ENCODE measurements around the gene GLI3.

GLI3 gene

DNA sequence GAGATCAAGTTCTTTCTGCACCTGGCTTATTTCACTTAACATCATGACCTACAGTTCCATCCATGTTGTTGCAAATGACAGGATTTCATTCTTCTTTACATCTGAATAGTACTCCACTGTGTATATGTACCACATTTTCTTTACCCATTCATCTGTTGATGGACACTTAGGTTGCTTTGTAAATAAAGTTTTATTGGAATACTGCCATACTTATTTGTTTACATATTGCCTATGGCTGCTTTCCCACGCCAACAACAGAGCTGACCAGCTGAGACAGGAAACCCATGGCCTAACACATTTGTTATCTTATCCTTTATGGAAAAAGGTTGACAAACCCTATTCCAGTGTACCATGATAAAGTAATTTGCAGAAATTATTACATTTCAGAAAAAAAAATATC is 153.7 kb downstream of the GLI3 start:
- no peaks in the 10 kb centered on the region for H3K79me2 ChIP-seq (ENCODE audit: low read length)
- TF ChIP-seq CTCF (IDR thresholded peaks at IDR 0.05; ENCODE audit: low read depth, low read length), result no peak
- TF ChIP-seq EZH2phosphoT487 (IDR thresholded peaks at IDR 0.05; ENCODE audit: low read depth), result no peak
- no peak overlapping the region for H2AFZ ChIP-seq (ENCODE audit: low read depth, low read length)
- H3K4me3 ChIP-seq (ENCODE audit: low read length), result no peak overlapping the region
- H3K9ac ChIP-seq (ENCODE audit: low read length), result no peak overlapping the region
- no peak overlapping the region for H3K27ac ChIP-seq (ENCODE audit: low read length)
- H3K27me3 ChIP-seq (ENCODE audit: low read depth, low read length), result no peaks in the 10 kb centered on the region
- H3K4me1 ChIP-seq (ENCODE audit: low read length), result no peaks in the 10 kb centered on the region
- H4K20me1 ChIP-seq (ENCODE audit: insufficient read depth, low read length), result no peaks in the 10 kb centered on the region
- no peaks in the 10 kb centered on the region for H3K9me3 ChIP-seq (ENCODE audit: insufficient read depth, low read length)
- no peak overlapping the region for H3K4me2 ChIP-seq (ENCODE audit: low read length)
- H3K36me3 ChIP-seq (replicated peaks; ENCODE audit: low read depth, low read length), result no peaks in the 10 kb centered on the region

DNA sequence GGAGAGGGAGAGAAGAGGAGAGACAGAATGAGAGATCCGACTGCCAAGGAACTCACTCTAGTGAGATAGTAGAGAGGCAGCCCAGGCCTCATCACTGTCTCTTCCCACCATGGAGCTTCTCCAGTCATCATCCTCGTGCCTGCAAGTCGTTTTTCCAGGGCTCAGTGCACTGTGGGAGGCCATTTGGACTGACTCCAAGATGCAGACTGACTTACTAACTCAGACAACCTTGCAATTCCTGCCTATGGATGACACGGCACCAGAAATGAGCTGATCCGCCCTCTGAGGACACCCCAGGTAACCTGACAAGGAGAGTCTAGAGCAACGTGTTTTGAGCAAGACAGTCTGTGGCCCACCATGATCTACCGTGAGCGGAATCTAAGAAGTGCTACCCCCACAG is 154.9 kb downstream of the GLI3 start:
- Histone ChIP-seq H3K4me1 (ENCODE audit: low read length) (no peaks in the 10 kb centered on the region), H3K4me2 (ENCODE audit: low read length) (no peak overlapping the region), H3K9ac (ENCODE audit: low read length) (no peak overlapping the region), H3K9me3 (ENCODE audit: insufficient read depth, low read length) (no peaks in the 10 kb centered on the region), H3K36me3 (replicated peaks; ENCODE audit: low read depth, low read length) (no peaks in the 10 kb centered on the region), H3K79me2 (ENCODE audit: low read length) (no peaks in the 10 kb centered on the region), H2AFZ (ENCODE audit: low read depth, low read length) (no peak overlapping the region), H3K27ac (ENCODE audit: low read length) (no peak overlapping the region), H3K27me3 (ENCODE audit: low read depth, low read length) (no peaks in the 10 kb centered on the region), H4K20me1 (ENCODE audit: insufficient read depth, low read length) (no peaks in the 10 kb centered on the region), H3K4me3 (ENCODE audit: low read length) (no peak overlapping the region)
- TF ChIP-seq EZH2phosphoT487 (IDR thresholded peaks at IDR 0.05; ENCODE audit: low read depth) (no peak), CTCF (IDR thresholded peaks at IDR 0.05; ENCODE audit: low read depth, low read length) (no peak)

GRCh38 chr7:42081671-42082070 is 155.3 kb downstream of the GLI3 start:
- no peak overlapping the region for H3K4me2 ChIP-seq (ENCODE audit: low read length)
- H4K20me1 ChIP-seq (ENCODE audit: insufficient read depth, low read length), result no peaks in the 10 kb centered on the region
- H3K9ac ChIP-seq (ENCODE audit: low read length), result no peak overlapping the region
- no peak overlapping the region for H2AFZ ChIP-seq (ENCODE audit: low read depth, low read length)
- no peak overlapping the region for H3K4me3 ChIP-seq (ENCODE audit: low read length)
- TF ChIP-seq EZH2phosphoT487 (IDR thresholded peaks at IDR 0.05; ENCODE audit: low read depth), result no peak
- TF ChIP-seq CTCF (IDR thresholded peaks at IDR 0.05; ENCODE audit: low read depth, low read length), result no peak
- no peaks in the 10 kb centered on the region for H3K9me3 ChIP-seq (ENCODE audit: insufficient read depth, low read length)
- no peaks in the 10 kb centered on the region for H3K27me3 ChIP-seq (ENCODE audit: low read depth, low read length)
- H3K36me3 ChIP-seq (replicated peaks; ENCODE audit: low read depth, low read length), result no peaks in the 10 kb centered on the region
- no peaks in the 10 kb centered on the region for H3K4me1 ChIP-seq (ENCODE audit: low read length)
- no peaks in the 10 kb centered on the region for H3K79me2 ChIP-seq (ENCODE audit: low read length)
- H3K27ac ChIP-seq (ENCODE audit: low read length), result no peak overlapping the region

GRCh38 chr7:42080841-42081586 is 156.0 kb downstream of the GLI3 start:
- Histone ChIP-seq H3K79me2 (ENCODE audit: low read length) (no peaks in the 10 kb centered on the region), H3K4me2 (ENCODE audit: low read length) (no peak overlapping the region), H3K4me3 (ENCODE audit: low read length) (no peak overlapping the region), H3K36me3 (replicated peaks; ENCODE audit: low read depth, low read length) (no peaks in the 10 kb centered on the region), H4K20me1 (ENCODE audit: insufficient read depth, low read length) (no peaks in the 10 kb centered on the region), H2AFZ (ENCODE audit: low read depth, low read length) (no peak overlapping the region), H3K9ac (ENCODE audit: low read length) (no peak overlapping the region), H3K4me1 (ENCODE audit: low read length) (no peaks in the 10 kb centered on the region), H3K27me3 (ENCODE audit: low read depth, low read length) (no peaks in the 10 kb centered on the region), H3K9me3 (ENCODE audit: insufficient read depth, low read length) (no peaks in the 10 kb centered on the region), H3K27ac (ENCODE audit: low read length) (no peak overlapping the region)
- TF ChIP-seq EZH2phosphoT487 (IDR thresholded peaks at IDR 0.05; ENCODE audit: low read depth), result no peak
- no peak for TF ChIP-seq CTCF (IDR thresholded peaks at IDR 0.05; ENCODE audit: low read depth, low read length)

Data from OCI-LY3 (cell line).